Duodenal mucosa (tissue), 2 donors: Measurements from ENCODE around the gene TIPRL.
"Not testable (repeated sequence)": the region's sequence is repeated elsewhere in the genome, so short reads cannot be mapped to it uniquely, and the experiment has no call there.

Source experiments
- H3K27ac ChIP-seq: one replicate; pipeline ENCODE4 v1.7.0; 2013; ENCODE audit warnings: low read depth, low read length
- H3K27me3 ChIP-seq, 2 donors: one replicate each; pipeline ENCODE4 v1.7.0; 2013; ENCODE audit warnings: low read length in 2 of 2, control low read depth in 1 of 2; ENCODE audit not compliant: insufficient read depth in 2 of 2, control insufficient read depth in 1 of 2
- H3K36me3 ChIP-seq, 2 donors: one replicate each; pipeline ENCODE4 v1.7.0; 2013; ENCODE audit warnings: low read length in 2 of 2, control low read depth in 1 of 2; ENCODE audit not compliant: insufficient read depth in 2 of 2, control insufficient read depth in 1 of 2
- H3K4me1 ChIP-seq, 2 donors: one replicate each; pipeline ENCODE4 v1.7.0; 2013; ENCODE audit warnings: low read length in 2 of 2, control low read depth in 1 of 2; ENCODE audit not compliant: insufficient read depth in 2 of 2, control insufficient read depth in 1 of 2
- H3K4me3 ChIP-seq, 2 donors: one replicate each; pipeline ENCODE4 v1.7.0; 2013; ENCODE audit warnings: low read length in 2 of 2, low read depth in 1 of 2
- H3K9ac ChIP-seq, 2 donors: one replicate each; pipeline ENCODE4 v1.7.0; 2013; ENCODE audit warnings: low read length in 2 of 2, low read depth in 1 of 2
- H3K9me3 ChIP-seq, 2 donors: one replicate each; pipeline ENCODE4 v1.7.0; 2013; ENCODE audit warnings: low read length in 2 of 2, control low read depth in 1 of 2; ENCODE audit not compliant: control insufficient read depth in 1 of 2

The TIPRL gene

GRCh38 chr1:168179438-168180147 is 831 bp downstream of the TIPRL start:
- H3K36me3 ChIP-seq = peaks cover 0 to 4% of the 10 kb centered on the region in 2 donors
- peak overlapping the region; percentile 94 for H3K27ac ChIP-seq
- no peaks in the 10 kb centered on the region for H3K27me3 ChIP-seq
- peak overlapping the region; percentile 80 to 98 for H3K9ac ChIP-seq
- H3K4me3 ChIP-seq = peak overlapping the region; percentile 84 to 96
- no peaks in the 10 kb centered on the region for H3K9me3 ChIP-seq
- H3K4me1 ChIP-seq = peaks cover 8 to 17% of the 10 kb centered on the region in 2 donors

DNA sequence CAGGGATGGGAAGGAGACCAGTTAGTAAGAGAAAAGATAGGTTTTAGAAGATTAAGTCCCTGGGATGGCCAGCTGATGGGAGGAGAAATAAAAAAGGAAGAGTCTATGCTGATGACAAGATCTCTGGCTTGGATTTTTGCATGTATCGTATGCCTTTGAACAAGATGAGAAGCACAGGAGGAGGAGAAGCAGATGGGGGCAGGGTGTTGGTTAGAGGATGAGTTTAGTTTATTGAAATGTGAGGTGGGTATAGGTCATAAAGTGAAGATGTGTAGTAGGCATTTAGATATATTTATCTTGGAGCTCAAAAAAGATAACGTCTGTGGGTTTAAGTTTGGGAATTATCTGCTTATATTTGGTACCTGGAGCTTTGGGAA is 1.4 kb downstream of the TIPRL start:
- peak overlapping the region; percentile 94 for H3K27ac ChIP-seq
- peak overlapping the region; percentile 80 to 98 for H3K9ac ChIP-seq
- H3K4me3 ChIP-seq = peak overlapping the region; percentile 84 to 96
- no peaks in the 10 kb centered on the region for H3K9me3 ChIP-seq
- peaks cover 0 to 4% of the 10 kb centered on the region in 2 donors for H3K36me3 ChIP-seq
- H3K27me3 ChIP-seq = no peaks in the 10 kb centered on the region
- H3K4me1 ChIP-seq = peaks cover 8 to 17% of the 10 kb centered on the region in 2 donors

DNA sequence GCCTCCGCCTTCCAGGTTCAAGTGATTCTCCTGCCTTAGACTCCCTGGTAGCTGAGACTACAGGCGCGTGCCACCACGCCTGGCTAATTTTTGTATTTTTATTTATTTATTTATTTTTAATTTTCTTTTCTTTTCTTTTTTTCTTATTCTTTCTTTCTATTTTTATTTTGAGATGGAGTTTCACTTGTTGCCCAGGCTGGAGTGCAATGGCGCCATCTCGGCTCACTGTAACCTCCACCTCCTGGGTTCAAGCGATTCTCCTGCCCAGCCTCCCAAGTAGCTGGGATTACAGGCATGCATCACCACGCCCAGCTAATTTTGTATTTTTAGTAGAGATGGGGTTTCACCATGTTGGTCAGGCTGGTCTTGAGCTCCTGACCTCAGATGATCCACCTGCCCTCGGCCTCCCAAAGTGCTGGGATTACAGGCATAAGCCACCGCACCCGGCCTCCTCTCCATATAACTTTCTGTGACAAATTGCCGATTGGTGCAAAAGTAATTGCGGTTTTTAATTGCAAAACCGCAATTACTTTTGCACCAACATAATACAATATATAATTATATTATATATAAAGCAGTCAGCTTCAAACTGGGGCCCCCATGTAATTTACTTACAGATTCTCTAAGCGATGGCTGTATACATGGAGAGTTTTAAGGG is 2.4 kb downstream of the TIPRL start:
- not testable (repeated sequence) for H3K9me3 ChIP-seq, H3K4me3 ChIP-seq, H3K9ac ChIP-seq, H3K27ac ChIP-seq, H3K27me3 ChIP-seq, H3K36me3 ChIP-seq
- peaks cover 8 to 17% of the 10 kb centered on the region in 2 donors for H3K4me1 ChIP-seq

DNA sequence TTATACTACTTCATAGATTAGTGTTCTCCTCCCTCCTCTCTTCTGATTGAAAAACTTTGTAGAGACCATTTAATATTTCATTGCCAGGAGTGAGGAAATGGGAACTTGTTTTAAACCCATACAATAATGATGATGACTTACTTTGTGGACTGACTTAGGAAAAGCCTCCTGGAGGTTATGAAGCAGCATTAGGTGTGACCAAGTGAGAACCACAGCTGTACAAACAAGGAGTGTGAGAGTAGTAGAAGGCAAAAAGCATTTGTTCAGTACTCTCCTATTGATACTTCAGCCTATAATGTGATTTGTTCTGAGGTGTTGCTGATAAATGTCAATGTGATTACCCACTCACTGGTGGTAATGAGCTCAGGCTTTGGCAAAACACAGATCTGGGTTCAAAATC is 8.4 kb downstream of the TIPRL start:
- Histone ChIP-seq H3K9me3 (no peaks in the 10 kb centered on the region), H3K27ac (no peak overlapping the region), H3K36me3 (peaks cover 0 to 28% of the 10 kb centered on the region in 2 donors), H3K9ac (no peak overlapping the region), H3K4me1 (no peaks in the 10 kb centered on the region), H3K27me3 (no peaks in the 10 kb centered on the region), H3K4me3 (no peak overlapping the region)

GRCh38 chr1:168190403-168190802 is 11.6 kb downstream of the TIPRL start:
- H3K9me3 ChIP-seq = no peaks in the 10 kb centered on the region
- no peaks in the 10 kb centered on the region for H3K27me3 ChIP-seq
- no peak overlapping the region for H3K9ac ChIP-seq
- peaks cover 0 to 34% of the 10 kb centered on the region in 2 donors for H3K36me3 ChIP-seq
- H3K27ac ChIP-seq = no peak overlapping the region
- H3K4me1 ChIP-seq = no peaks in the 10 kb centered on the region
- no peak overlapping the region for H3K4me3 ChIP-seq

DNA sequence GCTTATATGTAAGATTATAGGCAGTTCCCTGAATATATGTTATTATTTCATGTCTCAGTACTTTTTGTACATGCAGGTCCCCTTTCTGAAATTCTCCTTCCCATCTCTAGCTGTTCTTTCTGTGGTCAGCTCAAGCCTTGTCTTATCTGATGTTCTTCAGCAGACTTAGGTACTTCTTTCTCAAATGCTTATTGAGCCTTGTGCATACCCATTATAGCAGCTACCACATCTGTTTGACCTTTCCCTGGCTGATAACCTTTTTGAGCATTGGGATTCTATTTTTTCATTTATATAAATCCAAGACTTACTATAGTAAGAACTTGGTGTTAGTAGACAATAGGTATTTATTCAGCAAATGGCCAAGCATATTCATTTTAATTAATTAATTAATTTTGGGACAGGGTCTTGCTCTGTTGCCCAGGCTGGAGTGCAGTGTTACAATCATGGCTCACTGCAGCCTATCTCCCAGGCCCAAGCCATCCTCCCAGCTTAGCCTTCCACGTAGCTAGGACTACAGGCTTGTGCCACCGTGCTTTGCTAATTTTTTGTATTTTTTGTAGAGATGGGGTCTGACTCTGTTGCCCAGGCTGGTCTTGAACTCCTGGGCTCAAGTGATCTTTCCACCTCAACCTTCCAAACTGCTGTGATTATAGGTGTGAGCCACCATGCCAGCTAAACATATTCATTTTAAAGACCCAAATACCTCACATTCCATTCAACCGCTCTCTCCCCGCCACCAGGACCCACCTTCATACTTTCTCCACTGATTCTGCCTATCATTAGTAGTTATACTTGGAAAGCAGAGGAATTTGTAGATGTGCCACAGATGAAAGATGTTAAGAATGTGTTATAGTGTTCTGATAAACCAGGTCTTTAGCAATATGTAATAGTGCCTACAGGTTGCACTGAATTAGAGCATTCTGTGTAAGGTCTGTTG is 16.7 kb downstream of the TIPRL start:
- no peak overlapping the region for H3K9ac ChIP-seq
- no peak overlapping the region for H3K27ac ChIP-seq
- H3K27me3 ChIP-seq = no peaks in the 10 kb centered on the region
- H3K4me3 ChIP-seq = no peak overlapping the region
- H3K9me3 ChIP-seq = no peaks in the 10 kb centered on the region
- peaks cover 5 to 45% of the 10 kb centered on the region in 2 donors for H3K36me3 ChIP-seq
- no peaks in the 10 kb centered on the region for H3K4me1 ChIP-seq

GRCh38 chr1:168199056-168199455 is 20.3 kb downstream of the TIPRL start:
- no peak overlapping the region for H3K9ac ChIP-seq
- H3K27me3 ChIP-seq = no peaks in the 10 kb centered on the region
- H3K36me3 ChIP-seq = peaks cover 5 to 50% of the 10 kb centered on the region in 2 donors
- H3K4me1 ChIP-seq = no peaks in the 10 kb centered on the region
- no peak overlapping the region for H3K27ac ChIP-seq
- no peak overlapping the region for H3K4me3 ChIP-seq
- H3K9me3 ChIP-seq = peaks cover 0 to 3% of the 10 kb centered on the region in 2 donors

DNA sequence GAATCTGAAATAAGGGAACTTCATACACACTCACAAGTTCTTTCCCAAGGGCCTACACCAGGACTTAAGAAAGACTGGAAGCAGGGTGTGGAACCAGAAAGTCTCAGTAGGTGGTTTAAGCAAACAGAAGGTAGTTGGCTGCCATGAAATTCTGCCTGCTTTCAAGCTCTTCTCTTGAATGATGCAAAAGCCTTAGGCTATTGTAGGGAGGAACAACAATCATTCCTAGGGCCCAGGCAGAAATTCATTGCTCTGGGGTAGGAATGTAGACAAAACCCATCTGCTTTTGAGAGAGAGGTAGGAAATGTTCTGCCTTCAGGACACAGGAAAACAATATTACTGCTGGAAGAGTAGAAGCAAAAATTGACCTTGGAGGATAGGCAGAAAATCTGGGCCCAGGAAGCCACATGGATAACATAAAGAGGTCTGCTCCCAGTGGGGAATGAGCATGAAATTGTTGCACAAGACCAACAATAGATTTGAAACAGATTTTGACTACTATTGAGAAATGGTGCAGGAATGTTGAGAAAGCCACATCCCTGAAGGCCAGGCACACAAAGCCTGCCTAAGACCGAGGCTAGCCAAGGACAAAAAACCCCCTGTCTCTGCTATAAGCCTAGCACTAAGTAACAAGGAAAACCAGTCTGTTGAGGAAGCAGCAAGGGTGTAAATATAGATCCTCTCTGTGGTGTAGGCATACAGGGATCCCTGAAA is 24.3 kb downstream of the TIPRL start:
- Histone ChIP-seq H3K27ac (no peak overlapping the region), H3K36me3 (peaks cover 5 to 33% of the 10 kb centered on the region in 2 donors), H3K27me3 (no peaks in the 10 kb centered on the region), H3K4me3 (no peak overlapping the region), H3K9ac (no peak overlapping the region), H3K4me1 (no peaks in the 10 kb centered on the region), H3K9me3 (peaks cover 0 to 3% of the 10 kb centered on the region in 2 donors)

DNA sequence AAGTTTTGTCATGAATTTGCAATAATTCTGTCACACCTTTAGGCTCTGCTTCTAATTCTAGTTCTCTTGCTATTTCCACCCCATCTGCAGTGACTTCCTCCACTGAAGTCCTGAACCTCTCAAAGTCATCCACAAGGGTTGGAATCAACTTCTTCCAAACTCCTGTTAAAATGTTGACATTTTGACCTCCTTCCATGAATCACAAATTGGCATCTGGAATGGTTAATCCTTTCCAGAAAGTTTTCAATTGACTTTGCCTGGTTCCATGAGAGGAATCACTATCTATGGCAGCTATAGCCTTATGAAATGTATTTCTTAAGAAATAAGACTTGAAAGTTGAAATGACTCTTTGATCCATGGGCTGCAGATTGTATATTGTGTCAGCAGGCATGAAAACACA is 27.3 kb downstream of the TIPRL start:
- Histone ChIP-seq H3K36me3 (peaks cover 0 to 12% of the 10 kb centered on the region in 2 donors), H3K9ac (no peak overlapping the region), H3K4me3 (no peak overlapping the region), H3K27ac (no peak overlapping the region), H3K4me1 (no peaks in the 10 kb centered on the region), H3K9me3 (peaks cover 0 to 3% of the 10 kb centered on the region in 2 donors), H3K27me3 (no peaks in the 10 kb centered on the region)
